RKO (cell line): Measurements from ENCODE around the gene GNAT2.

Experiments used
- DNase-seq: peaks from one replicate; pipeline ENCODE4 v3.0.0-alpha.2; 2016; ENCODE audit warnings: low spot score

Gene GNAT2

DNA sequence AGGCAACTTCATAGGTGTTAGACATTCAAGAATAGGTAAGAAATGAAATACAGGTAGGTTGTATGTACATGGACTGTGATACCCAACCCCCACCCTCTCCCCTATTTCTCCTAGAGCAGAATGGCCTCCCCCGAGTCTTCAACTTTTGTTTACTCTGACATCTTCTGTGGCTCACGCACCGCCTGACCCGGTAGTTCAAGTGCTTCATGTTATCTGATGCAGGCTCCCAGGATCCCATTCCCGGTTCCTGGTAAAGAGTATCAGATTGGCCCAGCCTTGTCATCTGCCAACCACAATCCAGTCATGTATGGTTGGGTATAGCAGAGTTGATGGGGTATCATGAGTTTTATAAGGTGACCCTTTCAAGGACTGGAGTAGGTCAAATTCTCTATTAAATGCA lies 61.9 kb downstream of the GNAT2 start:
- DNase-seq = no peak

DNA sequence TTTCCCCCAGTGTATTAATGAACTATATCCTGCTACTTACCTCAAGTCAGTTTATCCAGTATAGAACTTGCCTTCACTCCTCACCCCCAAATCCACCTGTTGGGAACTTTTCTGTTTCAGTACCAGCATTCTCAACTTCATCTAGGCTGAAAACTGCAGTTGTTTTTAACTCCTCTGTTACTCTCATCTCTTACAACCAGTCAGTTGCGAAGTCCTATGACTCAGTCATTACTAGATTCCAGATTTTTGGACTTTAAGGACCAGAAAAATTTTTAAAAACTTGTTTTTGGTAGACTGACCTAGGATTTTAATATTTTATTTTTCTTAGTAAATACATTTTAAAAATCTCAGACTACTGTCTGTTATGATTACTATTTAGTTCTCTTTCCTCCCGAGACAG lies 62.9 kb downstream of the GNAT2 start:
- DNase-seq = no peak
